A549 (cell line): ENCODE data around the gene ADGRG2. TPM values are rescaled to one million over a fixed set of nuclear protein-coding genes. Genes with fewer than 3 reads are reported as not detected.
A peak's percentile ranks its signal among the peaks of the same experiment; 100 is the strongest.

Source experiments
- ATAC-seq, 2 experiments: fragments of 200-7000 bp in 1 of 2; fragments of >200 bp in 1 of 2; cut with Nextera tagmentation in 1 of 2; cut with Tn5 transposase in 1 of 2; 3 replicates each; pipeline versions ENCODE4 v1.8.0 to v1.9.1; 2018 to 2020; ENCODE audit warnings: mild to moderate bottlenecking in 1 of 2, moderate library complexity in 1 of 2
- CTCF ChIA-PET: fragments of 300-600 bp; sonication (Branson Sonifier 250); formaldehyde crosslinking; extraction: SDS; loops from one replicate; lab custom pipeline; 2021; ENCODE audit warnings: antibody characterized with exemption, inconsistent platforms; lab: Yijun Ruan, JAX
- POLR2A ChIA-PET: fragments of 350-600 bp; formaldehyde crosslinking; extraction: SDS; loops from one replicate; lab custom pipeline; 2021; ENCODE audit warnings: antibody characterized with exemption, inconsistent platforms; lab: Yijun Ruan, JAX
- DNase-seq, 2 experiments: peaks; one replicate each; pipeline versions ENCODE4 v3.0.0 to v3.0.0-alpha.2; 2011 to 2016; ENCODE audit warnings: low read depth in 1 of 2, low spot score in 1 of 2
- FAIRE-seq: peaks from 2 replicates; lab custom pipeline; 2011; peaks lifted over from hg19 to GRCh38; lab: Jason Lieb, UNC
- H3K27ac ChIP-seq, 2 experiments: fragments of >200 bp; sonication (Bioruptor Twin); formaldehyde crosslinking; 3 replicates each; pipeline ENCODE4 v1.5.1; 2016 to 2017
- H3K4me1 ChIP-seq: fragments of >200 bp; sonication (Bioruptor Twin); formaldehyde crosslinking; 3 replicates; pipeline ENCODE4 v1.6.1; 2016
- H3K4me2 ChIP-seq: fragments of >200 bp; sonication (Bioruptor Twin); formaldehyde crosslinking; 3 replicates; pipeline ENCODE4 v1.6.1; 2016
- H3K4me3 ChIP-seq: fragments of >200 bp; sonication (Bioruptor Twin); formaldehyde crosslinking; 3 replicates; pipeline ENCODE4 v1.5.1; 2016
- H3K9me3 ChIP-seq: fragments of >200 bp; sonication (Bioruptor Twin); formaldehyde crosslinking; 3 replicates; pipeline ENCODE4 v1.6.1; 2016
- BHLHE40 ChIP-seq: IDR thresholded peaks from 2 replicates; pipeline ENCODE4 v1.6.1; 2012; ENCODE audit warnings: low read depth, low read length, inconsistent platforms
- CBX8 ChIP-seq: fragments of 200-600 bp; sonication (generic); IDR thresholded peaks from 2 replicates; pipeline ENCODE4 v1.6.1; 2016
- EHF ChIP-seq: fragments of 250-450 bp; sonication (Bioruptor Pico); IDR thresholded peaks from 2 replicates; pipeline ENCODE4 v1.5.0; 2020; ENCODE audit warnings: mild to moderate bottlenecking
- EP300 ChIP-seq, 2 experiments: fragments of >200 bp; sonication (Bioruptor Twin); formaldehyde crosslinking; IDR thresholded peaks; 2 replicates in 1 of 2; 3 replicates in 1 of 2; pipeline ENCODE4 v1.6.1; 2016 to 2017
- FOSB ChIP-seq: fragments of 250-450 bp; sonication (Bioruptor Pico); IDR thresholded peaks from 2 replicates; pipeline ENCODE4 v1.5.0; 2020; ENCODE audit warnings: mild to moderate bottlenecking, moderate library complexity
- HOXB13 ChIP-seq: fragments of 250-450 bp; sonication (Bioruptor Pico); IDR thresholded peaks from 2 replicates; pipeline ENCODE4 v1.5.0; 2020; ENCODE audit warnings: low read depth, mild to moderate bottlenecking, moderate library complexity
- JUNB ChIP-seq: fragments of >200 bp; sonication (Bioruptor Twin); formaldehyde crosslinking; IDR thresholded peaks from 2 replicates; pipeline ENCODE4 v1.6.1; 2016
- NPAS2 ChIP-seq: fragments of 250-450 bp; sonication (Bioruptor Pico); IDR thresholded peaks from 2 replicates; pipeline ENCODE4 v1.8.0; 2022; ENCODE audit warnings: mild to moderate bottlenecking, moderate library complexity, borderline replicate concordance
- RCOR1 ChIP-seq: fragments of 150-350 bp; IDR thresholded peaks from 2 replicates; pipeline ENCODE4 v1.6.1; 2014; ENCODE audit warnings: antibody characterized with exemption, low read length, low read depth
- SMC3 ChIP-seq: fragments of >200 bp; sonication (Bioruptor Twin); formaldehyde crosslinking; IDR thresholded peaks from 3 replicates; pipeline ENCODE4 v1.6.1; 2018; ENCODE audit warnings: inconsistent platforms
- SREBF2 ChIP-seq: fragments of 450-650 bp; IDR thresholded peaks from 2 replicates; pipeline ENCODE4 v1.6.1; 2014; ENCODE audit warnings: mild to moderate bottlenecking, moderate library complexity
- TP53 ChIP-seq: fragments of 250-450 bp; sonication (Bioruptor Pico); IDR thresholded peaks from 2 replicates; pipeline ENCODE4 v1.5.0; 2021; ENCODE audit warnings: mild to moderate bottlenecking, moderate library complexity
- WGBS: methylation state at CpG from one replicate; pipeline ENCODE4 v1.1.6; 2017; ENCODE audit errors: missing lambda C conversion rate; 5-methylcytosine and 5-hydroxymethylcytosine counted together
- polyA plus RNA-seq, 4 experiments: library from polyadenylated mRNA; depleted of rRNA in 3 of 4; stranded (reverse); fragments of >200 nt; fragmentation: RNase III in 1 of 4; extraction: RNeasy Plus Mini Kit Qiagen cat#74134 plus additional on column Dnase treatment in 1 of 4; gene quantifications; 2 replicates in 3 of 4; 3 replicates in 1 of 4; pipeline ENCODE4 v1.2.3, GENCODE V29; 2011 to 2017
- TF ChIP-seq, protein P1 (sequence below): fragments of >200 bp; sonication (Bioruptor Twin); formaldehyde crosslinking; IDR thresholded peaks from 3 replicates; pipeline ENCODE4 v1.6.1; 2016
- TF ChIP-seq, protein P2 (sequence below): fragments of 250-450 bp; sonication (Bioruptor Pico); IDR thresholded peaks from 2 replicates; pipeline ENCODE4 v1.5.0; 2020; ENCODE audit warnings: low read depth, mild to moderate bottlenecking, moderate library complexity
- TF ChIP-seq, protein P3 (sequence below): fragments of 450-650 bp; IDR thresholded peaks from 2 replicates; pipeline ENCODE4 v1.6.1; 2014; ENCODE audit warnings: antibody characterized with exemption
- TF ChIP-seq, protein P4 (sequence below): fragments of 150-350 bp; IDR thresholded peaks from 2 replicates; pipeline ENCODE4 v1.6.1; 2014; ENCODE audit warnings: low read depth, mild to moderate bottlenecking, low read length
- TF ChIP-seq, protein P5 (sequence below): IDR thresholded peaks from 2 replicates; pipeline ENCODE4 v1.6.1; 2012
- TF ChIP-seq, protein P6 (sequence below): fragments of >200 bp; sonication (Bioruptor Twin); formaldehyde crosslinking; IDR thresholded peaks from 2 replicates; pipeline ENCODE4 v1.6.1; 2016

The ADGRG2 gene
- polyA plus RNA-seq, 2 of the 4 experiments (the other 2 are of a cell fraction) = 5.2 to 10.3 TPM

DNA sequence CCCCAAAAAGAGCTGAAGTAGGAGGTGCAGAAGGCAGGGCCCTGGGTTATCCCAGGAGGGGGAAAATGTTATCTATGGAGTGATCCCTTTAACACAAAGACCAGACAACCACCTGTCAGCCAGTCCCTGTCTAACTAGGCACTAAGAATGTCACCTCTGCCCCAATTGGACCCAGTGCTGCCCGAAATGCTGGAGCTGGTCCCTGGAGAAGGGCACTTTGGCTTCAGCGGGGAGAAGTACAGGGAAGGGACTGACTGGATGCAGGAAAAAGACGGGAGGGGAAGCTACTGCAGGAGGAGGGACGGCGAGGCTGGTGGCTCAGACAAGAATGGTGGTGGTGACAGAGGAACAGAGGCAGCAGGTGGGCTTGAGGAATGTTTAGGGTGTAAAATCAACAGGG is 155.6 kb downstream of the ADGRG2 start:
- H3K27ac ChIP-seq = no peak overlapping the region
- 100% methylated on average over 5 of the region's 5 CpGs for WGBS
- FAIRE-seq (no peak), ATAC-seq (no peak), DNase-seq (no peak)
- CTCF ChIA-PET = interaction anchor here (1.4 kb wide), 1 partner anchor 50 kb away, joined by 3 read pairs; no protein-coding TSS in a partner anchor
- no peak overlapping the region for H3K4me3 ChIP-seq
- H3K4me2 ChIP-seq = no peak overlapping the region
- no peaks in the 10 kb centered on the region for H3K4me1 ChIP-seq
- POLR2A ChIA-PET = no interaction called here
- TF ChIP-seq, protein P1, sequence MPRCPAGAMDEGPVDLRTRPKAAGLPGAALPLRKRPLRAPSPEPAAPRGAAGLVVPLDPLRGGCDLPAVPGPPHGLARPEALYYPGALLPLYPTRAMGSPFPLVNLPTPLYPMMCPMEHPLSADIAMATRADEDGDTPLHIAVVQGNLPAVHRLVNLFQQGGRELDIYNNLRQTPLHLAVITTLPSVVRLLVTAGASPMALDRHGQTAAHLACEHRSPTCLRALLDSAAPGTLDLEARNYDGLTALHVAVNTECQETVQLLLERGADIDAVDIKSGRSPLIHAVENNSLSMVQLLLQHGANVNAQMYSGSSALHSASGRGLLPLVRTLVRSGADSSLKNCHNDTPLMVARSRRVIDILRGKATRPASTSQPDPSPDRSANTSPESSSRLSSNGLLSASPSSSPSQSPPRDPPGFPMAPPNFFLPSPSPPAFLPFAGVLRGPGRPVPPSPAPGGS = no peak
- no peak for TF ChIP-seq EP300 (IDR thresholded peaks at IDR 0.05)
- TF ChIP-seq RCOR1 = no peak
- no peak for TF ChIP-seq FOSB (CRISPR knock-in tag)
- no peak for TF ChIP-seq CBX8
- TF ChIP-seq HOXB13 = no peak
- TF ChIP-seq, protein P2, sequence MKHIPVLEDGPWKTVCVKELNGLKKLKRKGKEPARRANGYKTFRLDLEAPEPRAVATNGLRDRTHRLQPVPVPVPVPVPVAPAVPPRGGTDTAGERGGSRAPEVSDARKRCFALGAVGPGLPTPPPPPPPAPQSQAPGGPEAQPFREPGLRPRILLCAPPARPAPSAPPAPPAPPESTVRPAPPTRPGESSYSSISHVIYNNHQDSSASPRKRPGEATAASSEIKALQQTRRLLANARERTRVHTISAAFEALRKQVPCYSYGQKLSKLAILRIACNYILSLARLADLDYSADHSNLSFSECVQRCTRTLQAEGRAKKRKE (CRISPR knock-in tag) = no peak
- TF ChIP-seq JUNB = no peak
- TF ChIP-seq, protein P3, sequence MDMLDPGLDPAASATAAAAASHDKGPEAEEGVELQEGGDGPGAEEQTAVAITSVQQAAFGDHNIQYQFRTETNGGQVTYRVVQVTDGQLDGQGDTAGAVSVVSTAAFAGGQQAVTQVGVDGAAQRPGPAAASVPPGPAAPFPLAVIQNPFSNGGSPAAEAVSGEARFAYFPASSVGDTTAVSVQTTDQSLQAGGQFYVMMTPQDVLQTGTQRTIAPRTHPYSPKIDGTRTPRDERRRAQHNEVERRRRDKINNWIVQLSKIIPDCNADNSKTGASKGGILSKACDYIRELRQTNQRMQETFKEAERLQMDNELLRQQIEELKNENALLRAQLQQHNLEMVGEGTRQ = no peak
- TF ChIP-seq, protein P4, sequence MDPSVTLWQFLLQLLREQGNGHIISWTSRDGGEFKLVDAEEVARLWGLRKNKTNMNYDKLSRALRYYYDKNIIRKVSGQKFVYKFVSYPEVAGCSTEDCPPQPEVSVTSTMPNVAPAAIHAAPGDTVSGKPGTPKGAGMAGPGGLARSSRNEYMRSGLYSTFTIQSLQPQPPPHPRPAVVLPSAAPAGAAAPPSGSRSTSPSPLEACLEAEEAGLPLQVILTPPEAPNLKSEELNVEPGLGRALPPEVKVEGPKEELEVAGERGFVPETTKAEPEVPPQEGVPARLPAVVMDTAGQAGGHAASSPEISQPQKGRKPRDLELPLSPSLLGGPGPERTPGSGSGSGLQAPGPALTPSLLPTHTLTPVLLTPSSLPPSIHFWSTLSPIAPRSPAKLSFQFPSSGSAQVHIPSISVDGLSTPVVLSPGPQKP = no peak
- H3K9me3 ChIP-seq = no peaks in the 10 kb centered on the region

DNA sequence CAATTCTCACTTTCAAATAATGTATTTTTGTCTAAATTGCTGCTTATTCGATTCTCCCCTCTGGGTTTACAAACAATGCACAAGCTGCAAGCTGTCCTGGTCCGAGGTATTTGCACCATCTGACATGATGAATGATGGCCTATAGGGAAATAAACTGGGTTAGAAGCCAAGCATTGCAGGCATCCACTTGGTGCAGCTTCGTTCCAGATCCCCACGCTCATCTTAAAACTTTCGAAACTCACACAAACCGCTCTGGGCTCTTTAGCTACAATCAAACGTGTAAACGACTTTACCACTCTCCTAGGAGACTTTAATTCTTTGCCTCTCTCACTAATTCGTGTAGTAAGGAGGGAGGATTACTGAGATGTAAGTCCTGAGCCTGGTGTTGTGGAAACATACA is 157.4 kb downstream of the ADGRG2 start:
- DNase-seq (no peak), ATAC-seq (no peak), FAIRE-seq (peak; percentile 39)
- WGBS = 88% methylated on average over 9 of the region's 9 CpGs
- H3K4me1 ChIP-seq = no peaks in the 10 kb centered on the region
- ChIA-PET POLR2A (no interaction called here), CTCF (interaction anchor here (0.8 to 2.1 kb wide), 2 partner anchors 16 to 52 kb away, joined by 3 to 6 read pairs; no protein-coding TSS in a partner anchor)
- H3K4me3 ChIP-seq = no peak overlapping the region
- H3K4me2 ChIP-seq = no peak overlapping the region
- TF ChIP-seq, protein P2 (CRISPR knock-in tag) = no peak
- no peak for TF ChIP-seq NPAS2 (CRISPR knock-in tag)
- no peak for TF ChIP-seq BHLHE40
- TF ChIP-seq TP53 (CRISPR knock-in tag) = no peak
- no peak for TF ChIP-seq SMC3
- TF ChIP-seq, protein P5, sequence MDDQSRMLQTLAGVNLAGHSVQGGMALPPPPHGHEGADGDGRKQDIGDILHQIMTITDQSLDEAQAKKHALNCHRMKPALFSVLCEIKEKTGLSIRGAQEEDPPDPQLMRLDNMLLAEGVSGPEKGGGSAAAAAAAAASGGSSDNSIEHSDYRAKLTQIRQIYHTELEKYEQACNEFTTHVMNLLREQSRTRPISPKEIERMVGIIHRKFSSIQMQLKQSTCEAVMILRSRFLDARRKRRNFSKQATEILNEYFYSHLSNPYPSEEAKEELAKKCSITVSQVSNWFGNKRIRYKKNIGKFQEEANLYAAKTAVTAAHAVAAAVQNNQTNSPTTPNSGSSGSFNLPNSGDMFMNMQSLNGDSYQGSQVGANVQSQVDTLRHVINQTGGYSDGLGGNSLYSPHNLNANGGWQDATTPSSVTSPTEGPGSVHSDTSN = no peak
- TF ChIP-seq, protein P1 = no peak
- no peak for TF ChIP-seq JUNB
- TF ChIP-seq, protein P4 = no peak
- TF ChIP-seq, protein P6, sequence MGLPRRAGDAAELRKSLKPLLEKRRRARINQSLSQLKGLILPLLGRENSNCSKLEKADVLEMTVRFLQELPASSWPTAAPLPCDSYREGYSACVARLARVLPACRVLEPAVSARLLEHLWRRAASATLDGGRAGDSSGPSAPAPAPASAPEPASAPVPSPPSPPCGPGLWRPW = no peak
- TF ChIP-seq EP300 (IDR thresholded peaks at IDR 0.05) = no peak
- no peak for TF ChIP-seq EHF (CRISPR knock-in tag)
- TF ChIP-seq SREBF2 = no peak
- no peaks in the 10 kb centered on the region for H3K9me3 ChIP-seq
- no peak overlapping the region for H3K27ac ChIP-seq
